ENCODE measurements around the gene OGFOD2.

Gene OGFOD2

GRCh38 chr12:122989225-122989839, 14.3 kb downstream of the OGFOD2 start:
- DNase-seq (ENCODE audit: low spot score) = no peak

- DNase-seq (ENCODE audit: low spot score) = no peak
These were observed 14.9 kb downstream of the OGFOD2 start for GRCh38 chr12:122989874-122990419.

- no peak for DNase-seq (ENCODE audit: low spot score)
These were observed 15.5 kb downstream of the OGFOD2 start for GRCh38 chr12:122990561-122990960.

- no peak for DNase-seq (ENCODE audit: low spot score)
These were observed 16.0 kb downstream of the OGFOD2 start for GRCh38 chr12:122990961-122991622.

DNA sequence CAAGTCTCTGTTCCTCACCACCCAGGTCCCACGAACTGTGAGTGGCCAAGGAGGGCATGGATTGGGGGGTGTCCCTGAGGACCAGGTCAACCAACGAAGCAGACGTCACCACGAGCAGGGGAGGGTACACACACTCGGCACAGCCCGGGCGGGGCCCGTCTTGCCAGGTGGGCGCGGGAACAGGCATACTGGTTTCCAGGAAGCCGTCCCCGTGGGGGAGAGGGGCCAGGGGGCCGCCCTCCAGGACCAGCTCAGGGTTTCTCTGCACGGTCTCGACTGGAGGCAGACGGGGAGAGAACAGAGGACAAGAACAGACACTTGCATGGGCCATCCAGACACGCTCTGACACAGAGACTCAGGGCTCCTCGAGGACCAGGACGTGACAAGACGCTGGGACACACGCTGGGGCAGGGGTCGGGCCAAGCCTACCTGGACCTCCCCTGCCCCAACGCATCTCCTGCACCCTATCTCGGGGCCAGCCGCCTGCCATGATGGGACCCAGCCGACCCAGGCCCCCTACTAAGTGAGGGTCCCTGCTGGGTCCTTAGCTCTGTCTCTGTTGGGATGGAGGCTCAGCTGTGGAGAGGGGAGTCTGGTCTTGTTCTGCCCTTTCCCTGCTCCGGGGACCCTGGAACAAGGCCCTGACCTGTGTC, 16.7 kb downstream of the OGFOD2 start:
- no peak for DNase-seq (ENCODE audit: low spot score)

DNA sequence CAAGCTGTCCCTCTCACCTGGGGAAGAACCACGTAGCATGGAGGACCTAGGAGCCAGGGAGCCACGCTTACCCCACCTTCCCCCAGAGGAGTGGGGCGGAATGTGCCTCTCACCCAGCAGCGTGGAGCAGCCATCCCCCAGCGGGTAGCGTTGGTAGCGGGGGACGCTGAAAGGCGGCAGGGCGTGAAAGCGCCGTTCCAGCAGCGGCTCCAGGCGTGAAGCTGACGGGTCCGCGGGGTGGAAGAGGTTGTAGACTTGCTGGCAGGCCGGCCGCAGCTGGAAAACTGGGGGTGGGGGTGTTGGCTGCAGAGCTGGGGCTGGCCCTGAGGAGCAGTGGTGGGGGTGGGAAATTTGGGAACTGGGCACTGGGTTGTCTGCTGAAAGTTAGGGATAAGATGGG, 17.3 kb downstream of the OGFOD2 start:
- DNase-seq (ENCODE audit: low spot score) = no peak

- no peak for DNase-seq (ENCODE audit: low spot score)
These were observed 19.2 kb downstream of the OGFOD2 start for GRCh38 chr12:122994140-122994675.

- no peak for DNase-seq (ENCODE audit: low spot score)
These were observed 19.9 kb downstream of the OGFOD2 start for GRCh38 chr12:122994781-122995502.

DNA sequence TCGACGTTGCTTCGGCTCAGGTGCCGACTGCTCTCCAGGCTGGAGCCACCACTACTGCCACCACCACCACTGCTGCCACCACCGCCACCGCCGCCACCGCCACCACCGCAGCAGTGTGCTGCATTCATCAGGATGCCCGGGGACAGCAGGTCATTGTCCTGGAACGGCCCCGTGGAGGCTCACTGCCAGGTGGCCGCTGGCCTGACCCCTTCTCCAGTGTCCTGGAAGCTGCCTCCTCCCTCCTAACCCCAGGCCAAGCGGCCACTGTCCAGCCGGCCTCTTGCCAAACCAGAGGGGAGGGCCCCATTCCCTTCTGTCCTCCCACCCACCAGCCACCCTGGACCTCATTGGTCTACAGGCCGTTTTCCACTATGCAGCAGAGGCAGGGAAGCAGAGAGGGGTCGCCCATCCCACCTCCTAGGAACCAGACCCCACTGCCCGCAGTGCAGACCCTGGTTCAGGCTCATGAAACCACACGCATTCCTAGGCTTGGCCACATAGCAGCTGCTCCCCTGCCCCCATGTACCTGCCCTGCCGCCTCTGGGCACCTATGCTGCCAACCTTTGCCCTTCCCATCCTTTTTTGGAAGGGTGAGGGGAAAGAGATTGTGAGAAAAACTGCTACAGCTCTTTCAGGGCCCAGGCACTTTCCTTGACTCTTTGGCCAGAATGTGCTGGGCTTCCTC, 20.6 kb downstream of the OGFOD2 start:
- no peak for DNase-seq (ENCODE audit: low spot score)

DNA sequence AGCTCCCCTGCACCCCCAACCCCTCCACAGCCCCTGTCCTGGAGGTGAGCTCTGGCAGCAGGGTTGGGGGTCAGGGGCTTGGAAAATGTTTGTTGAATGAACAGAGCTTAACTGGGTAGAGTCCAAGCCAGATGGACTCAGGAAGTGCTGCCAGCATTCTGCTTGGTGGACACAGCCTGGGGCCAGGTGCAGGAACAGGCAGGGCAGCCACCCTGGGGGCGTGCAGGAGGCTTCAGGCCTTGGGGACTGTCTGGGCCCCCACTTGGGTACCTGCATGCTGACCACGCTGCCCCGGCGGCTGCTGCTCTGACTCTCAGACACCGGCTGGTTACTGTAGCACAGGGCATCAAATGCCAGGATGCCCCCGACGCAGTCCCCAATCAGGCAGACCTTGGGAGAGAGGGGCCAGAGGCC, 21.2 kb downstream of the OGFOD2 start:
- no peak for DNase-seq (ENCODE audit: low spot score)

DNA sequence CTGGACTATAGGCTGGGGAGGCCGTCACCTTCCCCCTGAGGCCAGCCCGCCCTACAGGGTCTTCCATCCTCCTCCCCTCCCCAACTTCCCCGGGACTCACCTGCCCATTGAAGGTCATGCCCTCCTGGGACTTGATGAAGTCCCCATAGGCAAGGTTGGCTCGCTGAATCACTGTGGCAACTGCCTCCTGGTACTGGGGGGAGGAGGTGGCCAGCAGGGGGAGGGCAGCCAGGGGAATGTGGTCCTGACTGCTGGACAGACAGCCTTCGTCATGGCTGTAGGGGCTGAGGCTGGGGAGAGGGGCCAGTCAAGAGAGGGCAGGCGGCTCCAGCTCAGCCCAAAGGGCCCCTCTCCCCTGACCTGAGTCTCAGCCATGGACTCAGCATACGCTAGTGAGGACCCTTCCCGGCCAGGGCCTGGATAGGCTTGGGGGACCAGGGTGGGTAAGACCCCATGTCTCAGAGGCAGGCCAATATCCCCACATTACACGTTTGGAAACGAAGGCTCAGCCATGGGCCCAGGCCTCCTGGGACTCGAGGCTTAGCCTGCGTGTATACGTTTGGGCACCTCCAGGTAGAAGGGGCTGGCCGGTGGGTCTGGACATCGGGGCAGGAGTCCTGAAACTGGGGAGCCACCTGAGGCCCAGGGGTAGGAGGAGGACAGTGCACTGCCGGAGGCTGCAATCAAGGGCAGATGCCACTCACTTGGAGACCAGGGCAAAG, 21.7 kb downstream of the OGFOD2 start:
- DNase-seq (ENCODE audit: low spot score) = no peak

GRCh38 chr12:122997343-122998250, 22.6 kb downstream of the OGFOD2 start:
- no peak for DNase-seq (ENCODE audit: low spot score)

GRCh38 chr12:122998316-122998715, 23.3 kb downstream of the OGFOD2 start:
- no peak for DNase-seq (ENCODE audit: low spot score)

GRCh38 chr12:122999196-122999946, 24.3 kb downstream of the OGFOD2 start:
- no peak for DNase-seq (ENCODE audit: low spot score)

DNA sequence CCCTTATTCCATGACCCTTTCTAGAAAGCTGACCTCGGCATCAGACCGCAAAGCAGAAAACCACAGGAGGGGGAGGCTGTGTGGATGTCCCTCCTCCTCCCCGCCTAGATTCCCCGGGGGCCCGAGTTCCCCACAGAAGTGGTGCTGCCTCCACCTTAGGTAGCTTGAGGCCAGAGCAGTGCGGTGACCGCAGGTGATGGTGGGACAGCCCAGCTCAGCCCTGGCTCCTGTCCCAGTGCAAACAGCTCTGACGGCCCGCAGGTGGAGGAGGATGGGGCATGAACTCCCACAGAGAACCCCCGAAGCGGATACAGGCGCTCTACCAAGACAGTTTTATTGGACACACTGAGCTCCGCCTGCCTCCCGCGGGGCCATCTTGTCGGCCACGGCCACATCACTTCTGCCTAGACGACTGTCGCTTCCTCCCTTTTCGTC, 25.0 kb downstream of the OGFOD2 start:
- DNase-seq (ENCODE audit: low spot score) = no peak

GRCh38 chr12:123000578-123000977, 25.5 kb downstream of the OGFOD2 start:
- no peak for DNase-seq (ENCODE audit: low spot score)

DNA sequence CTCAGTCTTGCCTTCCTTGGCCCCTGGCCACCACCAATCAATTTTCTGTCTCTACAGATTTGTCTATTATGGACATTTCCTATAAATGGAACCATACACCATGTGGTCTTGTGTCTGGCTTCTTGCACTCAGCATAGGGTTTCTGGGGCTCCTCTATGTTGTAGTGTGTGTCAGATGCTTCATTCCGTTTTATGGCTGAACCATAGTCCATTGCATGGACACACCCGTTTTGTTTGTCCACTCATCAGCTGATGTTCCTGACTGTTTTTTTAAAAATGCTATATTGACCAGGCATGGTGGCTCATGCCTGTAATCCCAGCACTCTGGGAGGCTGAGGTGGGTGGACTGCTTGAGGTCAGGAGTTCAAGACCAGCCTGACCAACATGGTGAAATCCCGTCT, 26.4 kb downstream of the OGFOD2 start:
- DNase-seq (ENCODE audit: low spot score) = no peak

DNA sequence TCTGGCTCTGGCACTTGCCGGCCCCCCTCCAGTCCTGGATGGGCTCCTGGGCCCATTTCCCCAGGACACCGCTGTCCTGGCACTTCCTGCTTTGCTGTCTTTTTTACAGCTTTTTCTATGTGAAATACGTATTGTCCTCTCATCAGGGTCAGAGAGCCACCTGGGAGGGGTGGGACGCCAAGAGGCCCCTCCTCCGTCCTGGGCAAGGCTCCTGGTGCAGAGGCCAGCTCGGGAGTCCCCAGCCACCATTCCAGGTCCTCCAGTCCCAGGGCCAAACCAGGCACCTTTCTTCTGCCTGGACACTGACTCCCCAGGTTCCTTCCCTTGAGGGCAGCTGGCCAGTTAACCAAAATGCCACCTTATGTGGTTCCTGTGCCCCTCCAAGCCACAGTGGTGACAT, 28.2 kb downstream of the OGFOD2 start:
- DNase-seq (ENCODE audit: low spot score) = no peak

GRCh38 chr12:123004287-123004686, 29.2 kb downstream of the OGFOD2 start:
- DNase-seq (ENCODE audit: low spot score) = no peak
